H1 (cell line): Measurements from ENCODE around the gene STK32C. TPM values are rescaled to one million over a fixed set of nuclear protein-coding genes. Genes with fewer than 3 reads are reported as not detected.

Source experiments
- KDM4A ChIP-seq: IDR thresholded peaks from one replicate; pipeline ENCODE4 v1.7.1; 2012; ENCODE audit warnings: low read depth, mild to moderate bottlenecking, moderate library complexity, low read length, inconsistent platforms; ENCODE audit not compliant: severe bottlenecking
- polyA plus RNA-seq, 7 experiments: library from polyadenylated mRNA; depleted of rRNA in 3 of 7; stranded (reverse) in 5 of 7; unstranded in 2 of 7; fragments of >200 nt in 5 of 7; fragments of 200-250 nt in 2 of 7; gene quantifications; 1 replicate in 5 of 7; 2 replicates in 1 of 7; 4 replicates in 1 of 7; pipeline versions ENCODE4 v1.2.1 to v1.2.3, GENCODE V29; 2011 to 2013; ENCODE audit warnings: missing spikeins in 2 of 7, mixed read lengths in 2 of 7
- total RNA-seq: library from RNA; stranded (reverse); fragmentation: NEBNext Ultra II Directional; extraction: Animal tissue kit (Norgen Biotek cat#: 25700); gene quantifications from 2 replicates; pipeline ENCODE4 v1.2.1, GENCODE V29; 2021

STK32C gene
- total and polyA plus RNA-seq, 2 of the 8 experiments (the other 6 are each of a cell fraction or from before 2014, with no cell fraction given), result 10.6 to 15.6 TPM

GRCh38 chr10:132292287-132293200 is 15.2 kb downstream of the STK32C start (continued):
- TF ChIP-seq KDM4A, result no peak
